GM12892 (cell line): Measurements from ENCODE around the gene PDHX.

Experiments
- POLR2AphosphoS5 ChIP-seq: IDR thresholded peaks from 2 replicates; pipeline ENCODE4 v1.6.1; 2011; ENCODE audit warnings: low read depth, low read length, control low read depth
- TAF1 ChIP-seq: IDR thresholded peaks from 2 replicates; pipeline ENCODE4 v1.6.1; 2011; ENCODE audit warnings: low read depth, mild to moderate bottlenecking, control low read depth, low read length, borderline replicate concordance

GRCh38 chr11:34904421-34904955, 11.9 kb upstream of the PDHX start:
- TF ChIP-seq POLR2AphosphoS5 (no peak), TAF1 (no peak)
